Activated T-cell treated with anti-CD3 and anti-CD28 coated beads for 1 hour (primary cell): Measurements from ENCODE around the gene NOSTRIN.
"Not testable (repeated sequence)": the region's sequence is repeated elsewhere in the genome, so short reads cannot be mapped to it uniquely, and the experiment has no call there.

ENCODE experiments used
- DNase-seq: peaks from one replicate; pipeline ENCODE4 v3.0.0-alpha.2; 2020; ENCODE audit warnings: low read depth

The NOSTRIN gene

DNA sequence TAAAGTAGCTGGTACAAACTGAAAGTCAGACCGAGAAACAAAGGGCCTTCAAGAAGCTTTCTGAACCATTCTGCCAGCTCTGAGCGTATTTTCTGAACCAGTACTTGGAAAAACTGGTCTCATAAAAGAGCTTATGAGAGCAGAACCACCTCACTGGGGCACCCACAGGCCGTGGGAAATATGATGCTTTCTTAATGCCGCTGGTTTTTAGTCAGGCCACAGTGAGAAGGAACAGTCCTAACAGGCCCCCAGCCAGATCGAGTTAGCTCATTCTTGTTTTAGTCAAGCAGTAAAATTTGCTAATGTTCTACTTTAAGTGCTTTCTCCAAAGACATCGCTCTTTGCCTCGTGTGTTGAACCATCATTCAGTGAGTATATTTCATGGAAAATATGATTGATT lies 12.7 kb upstream of the NOSTRIN start:
- no peak for DNase-seq

DNA sequence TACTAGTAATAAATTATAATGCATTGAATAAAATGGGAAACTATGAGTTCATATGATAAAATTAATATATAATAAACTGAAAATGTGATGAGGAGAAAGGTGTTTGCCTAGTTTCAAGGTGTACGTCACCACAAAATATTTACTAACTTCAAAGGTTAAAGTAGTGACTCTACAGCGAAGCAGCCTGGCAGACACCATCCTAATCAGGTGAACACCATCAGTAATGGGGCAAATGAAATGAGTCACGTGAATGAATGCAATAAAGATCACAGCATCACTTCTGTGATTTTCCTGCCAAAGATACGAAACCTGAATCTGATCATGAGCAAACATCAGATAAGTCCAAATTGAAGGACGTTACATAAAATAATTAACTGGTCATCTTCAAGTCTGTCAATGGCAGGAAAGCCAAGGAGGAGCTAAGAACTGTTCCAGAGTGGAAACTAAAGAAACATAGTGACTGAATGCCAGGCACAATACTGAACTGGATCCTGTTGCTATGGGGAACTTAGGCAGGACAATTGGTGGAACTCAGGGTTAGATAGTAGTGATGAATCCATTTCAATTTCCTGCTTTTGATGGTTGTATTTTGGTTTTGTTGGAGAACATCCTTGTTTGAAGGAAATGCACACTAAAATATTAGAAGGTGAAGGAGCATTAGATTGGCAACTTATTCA lies 12.1 kb upstream of the NOSTRIN start:
- no peak for DNase-seq

DNA sequence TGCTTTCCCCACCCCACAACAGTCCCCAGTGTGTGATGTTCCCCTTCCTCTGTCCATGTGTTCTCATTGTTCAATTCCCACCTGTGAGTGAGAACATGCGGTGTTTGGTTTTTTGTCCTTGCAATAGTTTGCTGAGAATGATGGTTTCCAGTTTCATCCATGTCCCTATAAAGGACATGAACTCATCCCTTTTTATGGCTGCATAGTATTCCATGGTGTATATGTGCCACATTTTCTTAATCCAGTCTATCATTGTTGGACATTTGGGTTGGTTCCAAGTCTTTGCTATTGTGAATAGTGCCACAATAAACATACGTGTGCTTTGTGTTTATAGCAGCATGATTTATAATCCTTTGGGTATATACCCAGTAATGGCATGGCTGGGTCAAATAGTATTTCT lies 11.3 kb upstream of the NOSTRIN start:
- not testable (repeated sequence) for DNase-seq

DNA sequence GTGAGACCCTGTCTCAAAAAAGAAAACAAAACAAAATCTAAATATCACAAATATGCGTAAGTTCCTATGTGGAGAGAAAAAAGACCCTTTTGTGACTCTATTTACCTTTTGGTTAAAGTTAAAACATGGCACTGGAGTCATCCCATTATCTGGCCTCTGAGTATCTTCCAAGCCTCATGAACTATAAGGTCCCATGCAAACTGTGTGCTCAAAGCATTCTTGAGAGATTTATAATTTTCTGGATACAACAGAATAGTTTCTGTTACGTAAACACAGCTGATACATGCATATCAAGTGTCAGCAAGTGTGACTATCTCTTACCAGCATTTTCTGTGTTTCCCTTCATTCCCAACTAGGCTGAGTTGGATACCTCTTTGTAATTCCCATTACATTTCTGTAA lies 8.8 kb upstream of the NOSTRIN start:
- DNase-seq: no peak

DNA sequence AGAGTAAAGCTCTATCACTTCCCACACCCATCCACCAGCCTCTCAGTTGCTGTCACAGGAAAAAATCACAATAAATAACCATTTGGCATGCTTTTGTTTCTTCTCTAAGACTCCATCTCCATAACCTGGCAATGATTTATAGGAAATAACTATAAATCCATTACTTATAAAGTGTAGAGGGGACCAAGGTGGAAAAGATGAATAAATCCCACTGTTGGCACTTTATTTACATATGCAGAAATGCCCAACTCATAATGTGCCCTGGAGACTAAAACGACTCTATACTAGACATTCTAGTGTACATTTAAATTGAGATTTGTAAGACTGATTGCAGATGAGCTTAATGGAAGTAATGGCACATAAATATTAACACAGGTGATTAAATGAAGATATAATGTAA lies 7.5 kb upstream of the NOSTRIN start:
- DNase-seq: no peak

DNA sequence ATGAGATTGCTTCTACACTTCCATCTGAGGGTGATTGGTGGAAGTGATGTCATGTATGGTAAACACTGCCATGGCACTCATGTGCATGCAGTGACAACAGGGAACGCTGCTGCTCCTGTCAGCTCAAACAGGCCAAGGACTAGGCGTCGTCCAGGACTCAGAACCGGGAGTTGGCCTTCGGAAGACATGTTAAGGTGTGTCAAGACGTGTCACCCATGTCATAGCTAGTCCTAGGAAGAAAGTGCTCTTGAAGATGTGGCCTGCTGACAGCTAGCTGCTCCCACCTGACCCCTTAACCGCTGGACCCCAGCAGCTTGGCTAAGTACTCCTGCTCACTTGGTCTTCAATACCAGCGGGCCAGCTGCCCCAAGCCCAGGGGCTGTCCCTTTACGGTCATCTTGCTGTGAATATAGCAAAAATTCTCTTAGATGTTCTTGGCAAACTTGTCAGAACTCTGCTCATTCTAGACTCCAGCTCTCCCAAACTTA lies 6.3 kb upstream of the NOSTRIN start:
- DNase-seq: no peak

DNA sequence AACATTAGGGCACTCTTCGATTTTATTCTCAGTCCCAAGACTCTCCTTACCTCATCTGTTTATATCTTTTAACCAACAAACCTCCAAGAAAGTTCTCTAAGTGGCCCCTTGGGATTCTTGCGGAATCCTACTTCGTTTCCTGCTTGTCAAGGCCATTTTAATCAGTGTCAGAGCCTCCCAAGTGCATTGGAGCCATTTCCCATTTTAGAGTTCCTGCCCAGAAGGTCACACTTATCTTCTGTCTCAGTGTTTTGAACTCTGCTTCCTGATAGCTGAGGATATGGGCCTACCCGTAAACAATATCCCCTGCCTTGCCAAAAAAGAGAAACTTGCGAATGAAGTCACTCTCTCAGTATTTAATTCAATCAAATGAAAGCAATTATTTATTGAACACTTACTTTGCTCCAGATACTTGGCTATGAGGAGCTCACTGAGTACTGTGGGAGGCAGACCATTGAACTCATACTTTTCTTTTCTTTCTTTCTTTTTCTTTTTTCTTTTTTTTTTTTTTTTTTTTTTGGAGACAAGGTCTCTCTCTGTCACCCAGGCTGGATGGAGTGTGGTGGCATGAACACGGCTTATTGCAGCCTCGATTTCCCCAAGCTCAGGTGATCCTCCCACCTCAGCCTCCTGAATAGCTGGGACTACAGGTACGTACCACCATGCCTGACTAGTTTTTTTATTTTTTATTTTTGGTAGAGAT lies 5.7 kb upstream of the NOSTRIN start:
- DNase-seq: no peak

DNA sequence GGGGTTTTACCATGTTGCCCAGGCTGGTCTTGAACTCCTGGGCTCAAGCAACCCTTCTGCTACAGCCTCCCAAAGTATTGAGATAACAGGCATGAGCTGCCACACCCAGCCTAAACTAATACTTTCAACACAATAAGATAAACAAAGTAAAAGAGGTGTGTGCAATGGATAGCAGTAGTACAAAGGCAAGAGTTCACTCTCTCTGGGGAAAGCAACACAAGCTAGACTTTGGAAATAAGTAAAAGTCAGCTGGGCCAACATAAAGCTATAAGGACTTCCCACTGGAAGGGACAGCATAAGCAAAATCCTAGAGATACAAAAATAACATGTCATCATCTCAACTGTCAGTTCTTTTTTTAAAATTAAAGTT lies 5.2 kb upstream of the NOSTRIN start:
- no peak for DNase-seq

DNA sequence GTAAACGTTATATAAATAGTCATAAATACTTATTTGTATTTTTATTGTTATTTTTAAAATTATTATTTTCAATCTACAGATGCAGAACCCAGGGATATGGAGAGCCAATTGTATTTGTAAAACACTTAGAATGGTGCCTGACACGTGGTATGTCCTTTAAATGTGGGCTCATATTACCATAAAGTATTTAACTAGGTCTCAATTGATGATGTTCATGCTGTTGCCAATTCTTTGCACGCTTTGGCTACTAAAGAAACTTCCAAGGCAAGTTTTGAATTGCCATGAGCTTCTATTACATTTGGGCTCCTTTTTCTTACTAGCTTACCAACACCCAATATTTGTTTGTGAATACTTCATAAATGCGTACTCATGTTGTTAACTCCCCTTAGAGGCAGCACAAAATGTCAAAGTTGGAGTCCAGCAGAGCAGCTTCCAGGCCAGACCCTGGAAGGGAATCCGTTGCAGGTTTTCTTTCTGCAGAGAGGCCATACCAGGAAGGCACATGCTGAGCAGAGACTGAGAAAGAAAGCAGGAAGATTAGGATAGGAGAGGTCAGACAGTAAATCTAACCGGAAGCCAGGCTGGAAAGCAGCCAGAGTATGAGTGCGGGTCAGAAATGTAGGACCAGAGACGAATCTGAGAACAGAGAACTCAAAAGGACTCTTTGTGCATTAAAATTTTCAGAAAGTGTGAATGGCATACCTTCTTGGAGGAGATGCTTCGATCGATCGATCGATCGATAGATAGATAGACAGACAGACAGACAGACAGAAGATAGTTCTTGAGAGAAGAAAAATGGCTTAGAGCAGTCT lies 4.2 kb upstream of the NOSTRIN start:
- DNase-seq: no peak

DNA sequence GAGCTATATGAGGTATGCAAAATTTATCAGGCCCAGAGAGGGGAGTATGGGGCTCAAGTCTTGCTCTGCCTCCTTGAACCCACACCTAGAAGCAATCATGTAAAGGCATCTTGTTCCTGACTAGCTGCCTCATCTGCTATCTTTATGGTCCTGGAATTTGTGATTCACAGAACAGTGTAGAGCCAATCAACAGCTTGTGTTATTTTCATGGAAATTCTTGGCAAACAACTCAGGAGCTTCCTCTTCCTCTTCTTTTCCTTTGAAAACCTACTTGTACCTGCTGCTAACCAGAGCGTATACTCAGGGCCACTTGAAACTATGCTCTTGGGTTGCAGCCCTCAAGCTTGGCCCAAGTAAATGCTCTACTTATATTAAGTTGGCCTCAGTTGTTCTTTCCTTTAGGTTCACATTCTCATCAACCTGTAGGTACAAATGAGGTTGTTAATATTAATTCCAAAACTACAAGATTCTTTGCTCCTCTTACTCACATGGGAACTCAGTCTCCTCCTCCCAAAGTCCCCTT lies 3.5 kb upstream of the NOSTRIN start:
- DNase-seq: no peak

DNA sequence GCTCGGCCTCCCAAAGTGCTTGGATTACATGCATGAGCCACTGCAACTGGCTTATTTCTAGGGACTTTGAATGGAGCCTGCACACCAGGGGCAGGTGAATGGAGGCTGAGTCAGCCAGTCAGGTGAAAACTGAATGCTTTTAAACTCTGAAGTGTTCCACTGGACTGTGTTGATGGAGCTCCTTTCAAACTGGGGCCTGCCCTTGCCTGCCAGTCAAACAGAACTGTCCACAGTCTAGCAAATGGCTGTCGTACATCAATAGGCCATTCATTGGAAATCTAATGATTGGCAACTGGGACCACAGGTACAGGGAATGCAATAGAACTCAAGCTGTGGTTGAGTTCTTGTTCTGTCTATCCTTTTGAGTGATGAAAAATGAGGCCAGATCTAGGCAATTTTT lies 966 bp upstream of the NOSTRIN start:
- no peak for DNase-seq

DNA sequence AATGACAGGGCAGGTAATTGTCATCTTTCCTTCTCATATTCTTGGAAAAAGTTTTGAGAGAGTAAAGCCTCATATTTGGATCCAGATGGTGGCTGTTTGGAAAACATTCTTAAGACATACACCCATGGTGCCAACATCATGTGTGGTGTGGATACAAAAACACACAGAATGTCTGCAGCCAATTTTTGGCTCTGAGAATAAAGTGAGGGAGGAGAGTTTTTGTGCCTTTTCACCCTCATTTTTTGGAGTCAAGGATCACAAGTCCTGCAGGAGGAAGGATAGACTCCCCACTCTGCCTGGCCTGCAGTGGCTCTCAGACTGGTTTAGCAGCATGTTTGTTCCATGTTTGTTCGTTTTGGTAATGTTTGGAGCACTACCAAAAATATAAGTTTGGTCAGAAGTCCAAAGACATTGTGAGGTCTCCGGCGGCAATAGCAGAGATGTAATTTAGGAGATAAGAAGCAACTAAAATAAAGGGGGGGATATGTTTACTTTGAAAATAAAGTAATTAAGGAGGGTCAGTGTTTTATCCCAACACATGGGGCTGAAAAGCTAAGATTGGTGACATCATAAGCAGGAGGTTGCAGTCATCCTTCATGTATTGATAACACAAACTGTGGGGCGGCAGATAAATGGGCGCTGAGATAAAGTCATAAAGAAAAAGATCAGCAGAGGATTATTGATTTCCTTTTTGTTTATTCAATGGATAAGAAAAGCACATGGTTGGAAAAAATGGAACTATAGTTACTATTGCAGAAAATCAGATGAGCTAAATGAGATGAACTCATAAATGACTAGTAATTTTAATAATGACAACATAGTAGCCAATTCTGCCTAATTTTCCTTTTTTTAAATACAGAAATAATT lies 655 bp downstream of the NOSTRIN start:
- no peak for DNase-seq

DNA sequence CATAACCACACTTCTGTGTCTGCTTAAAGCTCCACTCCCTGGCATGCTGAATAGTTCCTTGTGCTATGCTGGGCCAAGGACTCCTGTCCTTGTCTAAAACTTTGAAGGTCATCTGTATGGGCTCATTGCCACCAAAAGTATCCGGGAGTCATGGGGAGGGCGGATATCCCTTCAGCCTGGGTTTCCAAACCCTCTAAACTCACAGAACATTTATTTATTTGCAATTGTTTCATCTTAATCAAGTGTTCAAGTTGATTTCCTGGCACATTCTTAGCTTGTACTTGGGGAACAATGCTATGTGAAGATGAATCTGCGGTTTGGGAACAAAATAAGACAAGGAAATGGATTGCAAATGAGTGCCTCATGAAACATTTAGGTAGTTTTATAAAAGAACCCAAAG lies 1.8 kb downstream of the NOSTRIN start:
- no peak for DNase-seq

DNA sequence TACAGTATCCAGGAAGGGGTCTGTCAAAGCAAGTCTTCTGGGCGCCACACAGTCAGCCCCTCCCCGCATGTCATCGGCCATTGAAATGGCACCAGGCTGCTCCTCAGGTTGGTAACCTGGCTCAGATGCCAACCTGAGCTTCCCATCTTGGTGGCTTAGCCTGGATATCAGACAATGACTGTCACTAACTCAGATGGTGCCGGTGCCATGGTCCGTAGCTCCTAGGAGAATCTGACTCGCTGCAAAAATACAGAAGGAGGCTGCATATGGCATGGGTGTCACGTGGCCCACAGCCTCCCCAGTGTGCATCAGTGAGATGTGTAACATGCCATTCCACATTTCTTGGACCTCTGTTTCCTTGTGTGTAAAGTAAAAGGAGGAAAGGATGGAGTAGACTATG lies 3.2 kb downstream of the NOSTRIN start:
- no peak for DNase-seq

DNA sequence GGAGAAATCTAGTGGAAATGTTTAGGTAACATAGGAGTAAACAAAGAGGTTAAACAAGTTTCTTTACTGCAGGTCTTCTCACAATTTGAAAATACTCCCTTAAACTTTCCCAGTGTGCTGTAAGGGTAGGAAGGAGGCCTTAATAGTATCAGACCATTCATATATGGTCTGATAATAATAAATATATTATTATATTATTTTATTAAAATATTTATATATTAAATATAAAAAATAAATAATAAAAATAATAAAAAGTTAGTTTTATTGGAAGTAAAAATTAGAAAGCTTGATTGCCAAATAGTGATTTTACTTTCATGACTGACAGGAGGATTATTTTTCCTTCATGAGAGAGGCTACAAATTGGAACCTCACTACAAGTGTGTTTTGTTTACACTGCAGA lies 7.1 kb downstream of the NOSTRIN start:
- DNase-seq: no peak

DNA sequence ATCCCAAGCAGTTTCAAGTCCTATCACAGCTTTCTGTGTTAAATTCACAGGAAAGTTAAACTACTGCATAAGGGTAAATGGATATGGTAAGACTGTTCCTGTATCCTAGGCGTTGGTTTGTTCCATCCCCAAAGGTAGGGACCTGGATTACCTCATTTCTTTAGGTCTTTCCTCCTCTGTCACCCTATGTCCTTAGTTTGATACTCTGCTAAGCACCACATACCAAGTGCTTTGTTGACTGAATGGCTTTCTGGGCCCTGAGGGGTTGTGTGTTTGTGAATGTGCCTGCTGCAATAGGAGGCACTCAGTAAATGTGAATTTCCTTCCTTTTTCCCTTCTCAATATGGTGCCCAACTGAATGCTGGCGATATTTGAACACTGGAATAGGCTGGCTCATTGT lies 7.8 kb downstream of the NOSTRIN start:
- DNase-seq: no peak

DNA sequence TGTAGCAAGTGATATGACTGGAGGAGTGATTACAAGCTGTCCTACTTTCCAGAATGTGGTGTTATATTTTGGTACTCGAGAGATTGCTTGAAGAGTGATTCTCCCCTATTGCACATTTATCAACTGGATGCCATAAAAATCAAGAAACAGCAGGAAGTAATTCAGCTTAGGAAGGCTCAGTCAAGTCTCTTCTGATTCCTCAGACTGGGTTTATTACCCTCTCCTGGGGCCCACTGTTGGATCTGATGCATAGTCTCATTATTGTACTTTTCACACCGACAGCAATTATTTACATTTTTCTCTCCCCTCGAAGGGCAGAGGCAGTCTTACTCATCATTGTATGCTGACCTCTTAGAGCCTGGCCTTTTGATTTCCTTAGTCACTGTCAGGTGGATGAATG lies 9.3 kb downstream of the NOSTRIN start:
- no peak for DNase-seq

DNA sequence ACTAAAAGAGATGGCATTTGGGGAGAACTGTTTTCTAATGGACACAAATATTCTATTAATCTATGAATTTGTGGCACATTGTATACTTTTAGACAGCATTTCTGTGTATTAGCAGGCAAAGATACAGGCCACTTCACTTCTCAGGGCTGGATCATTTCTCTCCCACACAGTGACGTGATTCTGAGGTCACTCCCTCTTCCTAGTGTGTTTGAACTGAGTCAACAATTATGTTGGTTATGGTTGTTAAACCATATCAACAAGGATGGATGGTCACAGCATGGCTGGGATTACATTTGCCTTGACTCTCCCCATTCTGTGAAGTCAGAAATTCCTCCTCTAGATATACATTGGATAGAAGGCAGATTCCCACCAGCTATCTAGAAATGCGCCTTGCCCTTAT lies 11.6 kb downstream of the NOSTRIN start:
- no peak for DNase-seq

DNA sequence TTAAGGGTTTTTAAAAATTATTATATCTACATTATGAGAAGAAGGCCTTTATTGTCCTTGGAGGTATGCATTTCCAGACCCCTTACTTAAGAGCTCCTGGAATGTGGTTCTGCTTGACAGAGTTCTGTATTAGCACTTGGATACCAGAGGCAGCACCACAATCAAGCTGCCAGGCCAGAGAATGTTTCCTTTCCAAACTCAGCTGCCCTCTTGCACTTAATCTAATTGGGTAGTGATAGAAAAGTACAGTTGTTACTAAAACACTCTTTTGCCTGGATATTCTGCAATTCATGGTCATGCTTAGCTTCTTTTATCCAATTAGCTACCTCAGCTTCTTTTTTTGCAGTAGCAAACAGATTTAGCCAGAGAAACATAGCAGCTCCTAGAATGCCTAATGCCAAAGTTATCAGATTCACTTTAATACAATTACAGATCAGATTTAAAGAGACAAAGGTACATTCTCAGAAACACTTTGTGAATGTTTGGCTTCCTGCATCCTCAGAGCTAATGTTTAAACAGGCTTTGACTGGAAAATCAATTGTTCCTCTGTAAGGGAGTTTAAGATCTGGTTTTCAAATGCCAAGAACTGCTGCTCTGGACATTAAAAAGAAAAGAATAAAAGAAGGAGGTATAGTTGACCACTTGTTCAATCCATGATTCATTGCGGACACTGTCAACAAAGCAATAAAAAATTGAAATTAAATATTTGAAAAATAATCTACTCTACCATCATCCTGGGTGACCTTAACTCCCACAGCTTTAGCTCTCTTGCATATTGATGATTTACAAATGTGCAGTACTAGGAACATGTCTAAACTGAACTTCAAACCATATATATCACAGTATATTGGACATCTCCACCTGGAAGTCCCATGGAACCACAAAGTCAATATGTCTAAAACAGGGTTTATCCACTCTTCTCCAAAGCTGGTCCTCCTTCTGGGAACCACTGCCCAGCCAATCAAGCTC lies 12.8 kb downstream of the NOSTRIN start:
- no peak for DNase-seq

DNA sequence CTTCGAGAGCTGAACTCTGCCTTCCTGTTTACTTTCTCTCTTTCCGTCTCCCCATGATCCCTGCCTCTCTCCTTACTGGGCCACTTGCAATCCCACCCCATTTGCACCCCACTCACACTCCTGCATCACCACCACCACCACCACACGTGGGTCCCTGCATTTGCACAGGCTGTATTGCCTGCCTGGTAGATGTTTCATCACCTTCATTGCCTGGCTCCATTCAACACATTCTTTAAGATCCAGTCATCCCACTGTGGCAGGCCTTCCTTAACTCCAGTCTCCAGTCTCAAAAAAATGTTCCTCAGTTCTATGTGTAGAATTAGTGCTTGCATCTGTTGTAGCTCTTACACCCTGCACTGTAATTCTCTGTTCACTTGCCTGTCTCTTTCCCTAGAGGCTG lies 13.9 kb downstream of the NOSTRIN start:
- no peak for DNase-seq
